IMR-90 (cell line): ENCODE data around the gene SAXO1.
"Not testable (repeated sequence)": the region's sequence is repeated elsewhere in the genome, so short reads cannot be mapped to it uniquely, and the experiment has no call there.

Experiments
- CTCF ChIP-seq: conservative IDR thresholded peaks from 2 replicates; pipeline ENCODE4 v1.5.1; 2012; ENCODE audit warnings: mild to moderate bottlenecking, low read depth, low read length, improper control_type of control experiment
- FOS ChIP-seq: fragments of 150-350 bp; IDR thresholded peaks from 2 replicates; pipeline ENCODE4 v1.6.1; 2016; ENCODE audit warnings: low read depth, low read length
- POLR2A ChIP-seq: IDR thresholded peaks from 2 replicates; pipeline ENCODE4 v1.6.1; 2012; ENCODE audit warnings: mild to moderate bottlenecking, low read depth, low read length
- RAD21 ChIP-seq: IDR thresholded peaks from 2 replicates; pipeline ENCODE4 v1.6.1; 2012; ENCODE audit warnings: low read length, improper control_type of control experiment

- TF ChIP-seq FOS, RAD21, CTCF, POLR2A: not testable (repeated sequence)
These were observed 11.4 kb downstream of the SAXO1 start for GRCh38 chr9:19021649-19022048.
